ENCODE results near the gene CDHR1. TPM values are rescaled to one million over a fixed set of nuclear protein-coding genes. Genes with fewer than 3 reads are reported as not detected.

CDHR1 gene
- total RNA-seq, 4 donors from 2014 or later: 0.10 to 0.67 TPM; not detected in 2

DNA sequence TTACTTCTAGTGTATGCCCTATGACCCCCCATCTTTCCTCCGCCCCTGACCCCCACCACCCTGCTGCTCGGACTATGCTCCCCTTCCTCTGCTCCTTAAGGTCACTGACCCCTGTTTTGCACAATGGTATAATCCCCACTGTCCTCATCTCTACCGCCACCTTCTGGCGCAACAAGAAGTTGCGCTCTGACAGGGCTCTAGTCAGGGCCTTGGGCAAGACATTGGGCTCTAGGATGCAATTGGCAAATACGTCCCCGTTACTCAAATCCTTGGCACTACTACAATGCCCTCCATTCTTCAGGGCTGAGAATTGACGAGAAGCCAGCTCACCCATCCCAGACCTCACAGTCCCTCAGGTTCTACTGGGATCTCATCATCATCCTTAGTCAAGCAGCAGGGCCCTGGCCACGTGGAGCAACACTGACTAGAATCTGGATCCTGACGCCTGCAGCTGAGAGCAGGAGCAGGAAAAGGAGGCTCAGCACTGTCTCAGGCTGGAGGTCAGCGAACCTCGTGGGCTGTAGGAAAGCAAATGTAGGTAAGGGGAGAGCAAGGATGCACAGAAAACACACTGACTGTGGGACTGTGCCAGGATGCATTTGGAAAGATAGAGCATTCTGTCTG, 20.4 kb downstream of the CDHR1 start:
- Histone ChIP-seq H3K27me3 (peaks cover 31% of the 10 kb centered on the region), H3K27ac (no peak overlapping the region), H3K9me3 (no peaks in the 10 kb centered on the region), H3K36me3 (no peaks in the 10 kb centered on the region), H3K4me3 (no peak overlapping the region), H3K4me1 (no peaks in the 10 kb centered on the region)
- no peak for TF ChIP-seq POLR2A (IDR thresholded peaks at IDR 0.05)
- no peak for TF ChIP-seq POLR2AphosphoS5 (IDR thresholded peaks at IDR 0.05)
- no peak for TF ChIP-seq EP300 (IDR thresholded peaks at IDR 0.05)
- TF ChIP-seq, protein P1, sequence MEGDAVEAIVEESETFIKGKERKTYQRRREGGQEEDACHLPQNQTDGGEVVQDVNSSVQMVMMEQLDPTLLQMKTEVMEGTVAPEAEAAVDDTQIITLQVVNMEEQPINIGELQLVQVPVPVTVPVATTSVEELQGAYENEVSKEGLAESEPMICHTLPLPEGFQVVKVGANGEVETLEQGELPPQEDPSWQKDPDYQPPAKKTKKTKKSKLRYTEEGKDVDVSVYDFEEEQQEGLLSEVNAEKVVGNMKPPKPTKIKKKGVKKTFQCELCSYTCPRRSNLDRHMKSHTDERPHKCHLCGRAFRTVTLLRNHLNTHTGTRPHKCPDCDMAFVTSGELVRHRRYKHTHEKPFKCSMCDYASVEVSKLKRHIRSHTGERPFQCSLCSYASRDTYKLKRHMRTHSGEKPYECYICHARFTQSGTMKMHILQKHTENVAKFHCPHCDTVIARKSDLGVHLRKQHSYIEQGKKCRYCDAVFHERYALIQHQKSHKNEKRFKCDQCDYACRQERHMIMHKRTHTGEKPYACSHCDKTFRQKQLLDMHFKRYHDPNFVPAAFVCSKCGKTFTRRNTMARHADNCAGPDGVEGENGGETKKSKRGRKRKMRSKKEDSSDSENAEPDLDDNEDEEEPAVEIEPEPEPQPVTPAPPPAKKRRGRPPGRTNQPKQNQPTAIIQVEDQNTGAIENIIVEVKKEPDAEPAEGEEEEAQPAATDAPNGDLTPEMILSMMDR (IDR thresholded peaks at IDR 0.05): no peak
- ATAC-seq: no peak
- 14 to 43% methylated on average over 1 to 6 of the region's 12 CpGs for WGBS, 2 donors (ENCODE audit: low coverage in 1 of 2)

DNA sequence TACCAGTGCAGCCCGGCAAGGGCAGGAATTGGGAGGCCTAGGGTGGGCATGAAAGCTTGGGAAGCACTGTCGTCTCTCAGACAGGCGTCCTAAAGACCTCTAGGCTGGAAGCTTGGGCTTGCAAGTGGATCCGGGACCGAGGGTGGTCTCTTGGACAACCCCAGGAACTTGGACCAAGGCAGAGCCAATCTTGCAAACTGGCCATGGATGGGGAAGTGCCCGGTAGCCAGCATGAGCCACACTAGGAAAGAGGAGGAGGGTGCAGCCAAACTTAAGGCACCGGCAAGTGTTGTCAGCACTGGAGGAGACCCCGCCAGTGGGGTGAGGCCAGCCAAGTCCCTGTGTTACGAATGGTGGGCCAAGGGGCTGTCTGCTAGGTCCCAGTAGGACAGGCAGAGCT, 22.5 kb downstream of the CDHR1 start:
- Histone ChIP-seq H3K4me3 (no peak overlapping the region), H3K27ac (no peak overlapping the region), H3K4me1 (no peaks in the 10 kb centered on the region), H3K27me3 (peaks cover 27% of the 10 kb centered on the region), H3K36me3 (no peaks in the 10 kb centered on the region), H3K9me3 (no peaks in the 10 kb centered on the region)
- TF ChIP-seq, protein P1 (IDR thresholded peaks at IDR 0.05): no peak
- TF ChIP-seq EP300 (IDR thresholded peaks at IDR 0.05): no peak
- no peak for TF ChIP-seq POLR2AphosphoS5 (IDR thresholded peaks at IDR 0.05)
- no peak for TF ChIP-seq POLR2A (IDR thresholded peaks at IDR 0.05)
- no peak for ATAC-seq
- 71% methylated on average over 2 of the region's 9 CpGs; no CpG with 5 or more reads in 1 of the 2 donors for WGBS, 2 donors (ENCODE audit: low coverage in 1 of 2)

DNA sequence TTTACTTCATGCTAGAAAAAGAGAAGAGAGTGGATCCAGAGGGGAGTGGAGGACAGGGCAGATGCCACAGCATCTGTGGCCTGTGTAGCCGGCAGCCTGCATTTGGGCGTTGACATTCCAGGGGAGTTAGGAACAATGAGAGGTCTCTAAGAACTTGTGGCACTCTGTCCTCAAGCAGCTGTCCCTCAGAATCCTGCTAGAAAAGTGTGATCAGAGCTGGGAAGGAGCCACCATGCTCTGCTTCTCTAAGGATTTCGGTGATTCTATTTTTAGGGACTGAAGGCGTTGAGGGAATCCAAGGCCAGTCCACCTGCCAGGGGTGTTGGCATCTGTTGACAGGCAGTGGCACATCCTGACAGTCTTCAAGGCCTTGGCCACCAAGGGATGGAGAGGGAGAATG, 23.4 kb downstream of the CDHR1 start:
- no peak overlapping the region for H3K27ac ChIP-seq
- ATAC-seq: no peak
- TF ChIP-seq, protein P1 (IDR thresholded peaks at IDR 0.05): no peak
- H3K27me3 ChIP-seq: peaks cover 29% of the 10 kb centered on the region
- no peaks in the 10 kb centered on the region for H3K36me3 ChIP-seq
- no peaks in the 10 kb centered on the region for H3K4me1 ChIP-seq
- H3K4me3 ChIP-seq: no peak overlapping the region
- 80 to 100% methylated on average over 2 to 4 of the region's 4 CpGs for WGBS, 2 donors (ENCODE audit: low coverage in 1 of 2)
- H3K9me3 ChIP-seq: no peaks in the 10 kb centered on the region

DNA sequence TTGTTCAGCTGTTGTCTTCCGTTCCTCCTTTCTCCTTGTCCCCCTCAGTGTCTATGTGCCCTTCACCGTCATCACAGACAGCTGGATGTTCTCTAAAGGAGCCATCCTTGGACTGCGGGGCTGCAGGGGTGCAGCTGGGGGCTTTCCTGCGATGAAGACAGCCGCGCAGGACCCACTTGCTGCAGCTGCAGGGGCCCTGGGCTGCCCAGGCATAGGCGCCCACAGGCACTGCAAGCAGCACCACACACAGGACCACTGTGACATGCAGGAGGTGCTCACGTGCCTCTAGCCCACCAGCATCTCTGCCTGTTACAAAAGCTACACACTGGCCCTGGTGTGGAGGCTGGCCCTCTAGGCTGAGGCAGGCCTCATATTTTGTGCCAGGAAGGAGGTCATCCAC, 27.6 kb downstream of the CDHR1 start:
- no peak for ATAC-seq
- Histone ChIP-seq H3K27ac (no peak overlapping the region), H3K36me3 (no peaks in the 10 kb centered on the region), H3K4me3 (no peak overlapping the region), H3K9me3 (no peaks in the 10 kb centered on the region), H3K27me3 (peaks cover 41% of the 10 kb centered on the region), H3K4me1 (no peaks in the 10 kb centered on the region)
- TF ChIP-seq, protein P1 (IDR thresholded peaks at IDR 0.05): no peak
- TF ChIP-seq POLR2A (IDR thresholded peaks at IDR 0.05) (no peak), POLR2AphosphoS5 (IDR thresholded peaks at IDR 0.05) (no peak), EP300 (IDR thresholded peaks at IDR 0.05) (no peak)
- no CpG with 5 or more reads among the region's 8 CpGs for WGBS, 2 donors (ENCODE audit: low coverage in 1 of 2)

DNA sequence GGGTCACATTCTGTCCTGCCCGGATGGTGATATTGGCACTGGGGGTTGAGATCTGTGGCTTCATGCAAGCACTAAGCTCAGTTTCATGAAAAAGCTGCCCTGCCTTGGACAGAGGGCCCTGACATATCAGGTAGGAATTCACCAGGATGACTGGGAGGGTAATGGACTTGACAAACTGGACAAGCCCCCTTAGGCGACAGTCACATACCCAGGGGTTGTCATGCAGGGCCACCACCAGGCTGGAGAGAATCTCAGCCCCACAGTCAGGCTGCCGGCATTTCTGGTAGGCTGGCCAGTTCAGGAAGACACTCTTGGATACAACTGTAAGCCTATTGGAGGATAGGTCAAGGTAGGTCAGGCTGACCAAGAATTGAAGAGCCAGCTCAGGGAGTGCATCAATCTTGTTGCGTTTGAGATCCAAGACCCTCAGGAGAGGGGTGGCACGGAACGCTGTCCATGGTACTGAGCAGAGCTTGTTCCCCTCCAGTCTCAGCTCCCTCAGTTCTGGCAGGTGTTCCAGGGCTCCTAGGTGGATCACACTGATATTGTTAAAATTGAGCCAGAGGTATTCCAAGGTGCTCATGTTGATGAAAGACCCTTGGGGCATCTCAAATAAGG, 30.2 kb downstream of the CDHR1 start:
- 60 to 100% methylated on average over 1 of the region's 6 CpGs for WGBS, 2 donors (ENCODE audit: low coverage in 1 of 2)
- Histone ChIP-seq H3K9me3 (no peaks in the 10 kb centered on the region), H3K4me1 (no peaks in the 10 kb centered on the region), H3K27ac (no peak overlapping the region), H3K27me3 (peaks cover 38% of the 10 kb centered on the region), H3K36me3 (no peaks in the 10 kb centered on the region), H3K4me3 (no peak overlapping the region)
- ATAC-seq: no peak
- TF ChIP-seq EP300 (IDR thresholded peaks at IDR 0.05) (no peak), POLR2A (IDR thresholded peaks at IDR 0.05) (no peak), POLR2AphosphoS5 (IDR thresholded peaks at IDR 0.05) (no peak)
- TF ChIP-seq, protein P1 (IDR thresholded peaks at IDR 0.05): no peak
